ENCODE measurements around the gene INSYN2A. TPM values are rescaled to one million over a fixed set of nuclear protein-coding genes. Genes with fewer than 3 reads are reported as not detected.

The INSYN2A gene
- total RNA-seq, 1 donor from 2014 or later: 1.7 TPM

GRCh38 chr10:127198307-127198706, 1.9 kb upstream of the INSYN2A start:
- no peak for DNase-seq
- no peaks in the 10 kb centered on the region for H3K4me1 Mint-ChIP-seq (ENCODE audit: low read depth, unreplicated experiment)
- TF ChIP-seq, protein P1, sequence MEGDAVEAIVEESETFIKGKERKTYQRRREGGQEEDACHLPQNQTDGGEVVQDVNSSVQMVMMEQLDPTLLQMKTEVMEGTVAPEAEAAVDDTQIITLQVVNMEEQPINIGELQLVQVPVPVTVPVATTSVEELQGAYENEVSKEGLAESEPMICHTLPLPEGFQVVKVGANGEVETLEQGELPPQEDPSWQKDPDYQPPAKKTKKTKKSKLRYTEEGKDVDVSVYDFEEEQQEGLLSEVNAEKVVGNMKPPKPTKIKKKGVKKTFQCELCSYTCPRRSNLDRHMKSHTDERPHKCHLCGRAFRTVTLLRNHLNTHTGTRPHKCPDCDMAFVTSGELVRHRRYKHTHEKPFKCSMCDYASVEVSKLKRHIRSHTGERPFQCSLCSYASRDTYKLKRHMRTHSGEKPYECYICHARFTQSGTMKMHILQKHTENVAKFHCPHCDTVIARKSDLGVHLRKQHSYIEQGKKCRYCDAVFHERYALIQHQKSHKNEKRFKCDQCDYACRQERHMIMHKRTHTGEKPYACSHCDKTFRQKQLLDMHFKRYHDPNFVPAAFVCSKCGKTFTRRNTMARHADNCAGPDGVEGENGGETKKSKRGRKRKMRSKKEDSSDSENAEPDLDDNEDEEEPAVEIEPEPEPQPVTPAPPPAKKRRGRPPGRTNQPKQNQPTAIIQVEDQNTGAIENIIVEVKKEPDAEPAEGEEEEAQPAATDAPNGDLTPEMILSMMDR (IDR thresholded peaks at IDR 0.05; ENCODE audit: partially characterized antibody, unreplicated experiment): no peak
- no peaks in the 10 kb centered on the region for H3K36me3 Mint-ChIP-seq (ENCODE audit: unreplicated experiment)
- peaks cover 4% of the 10 kb centered on the region for H3K27me3 Mint-ChIP-seq (ENCODE audit: unreplicated experiment)
- no peak overlapping the region for H3K4me3 Mint-ChIP-seq (ENCODE audit: unreplicated experiment)
- H3K9me3 Mint-ChIP-seq (ENCODE audit: unreplicated experiment): peaks cover 3% of the 10 kb centered on the region
- H3K27ac Mint-ChIP-seq (ENCODE audit: unreplicated experiment): no peak overlapping the region

GRCh38 chr10:127197154-127197432, 702 bp upstream of the INSYN2A start:
- Mint-ChIP-seq H3K27ac (ENCODE audit: unreplicated experiment) (peak overlapping the region; percentile 72), H3K4me1 (ENCODE audit: low read depth, unreplicated experiment) (no peaks in the 10 kb centered on the region), H3K27me3 (ENCODE audit: unreplicated experiment) (peaks cover 4% of the 10 kb centered on the region), H3K9me3 (ENCODE audit: unreplicated experiment) (peaks cover 3% of the 10 kb centered on the region), H3K4me3 (ENCODE audit: unreplicated experiment) (peak overlapping the region; percentile 87), H3K36me3 (ENCODE audit: unreplicated experiment) (no peaks in the 10 kb centered on the region)
- TF ChIP-seq, protein P1 (IDR thresholded peaks at IDR 0.05; ENCODE audit: partially characterized antibody, unreplicated experiment): no peak
- no peak for DNase-seq

- DNase-seq: peak; percentile 37
- TF ChIP-seq, protein P1 (IDR thresholded peaks at IDR 0.05; ENCODE audit: partially characterized antibody, unreplicated experiment): no peak
- Mint-ChIP-seq H3K27ac (ENCODE audit: unreplicated experiment) (no peak overlapping the region), H3K4me1 (ENCODE audit: low read depth, unreplicated experiment) (no peaks in the 10 kb centered on the region), H3K36me3 (ENCODE audit: unreplicated experiment) (no peaks in the 10 kb centered on the region), H3K27me3 (ENCODE audit: unreplicated experiment) (peaks cover 4% of the 10 kb centered on the region), H3K4me3 (ENCODE audit: unreplicated experiment) (peak overlapping the region; percentile 72), H3K9me3 (ENCODE audit: unreplicated experiment) (peaks cover 3% of the 10 kb centered on the region)
Observed at GRCh38 chr10:127195571-127196281, 665 bp downstream of the INSYN2A start.

- DNase-seq: peak; percentile 42
- peaks cover 3% of the 10 kb centered on the region for H3K9me3 Mint-ChIP-seq (ENCODE audit: unreplicated experiment)
- H3K27me3 Mint-ChIP-seq (ENCODE audit: unreplicated experiment): peaks cover 4% of the 10 kb centered on the region
- H3K36me3 Mint-ChIP-seq (ENCODE audit: unreplicated experiment): no peaks in the 10 kb centered on the region
- TF ChIP-seq, protein P1 (IDR thresholded peaks at IDR 0.05; ENCODE audit: partially characterized antibody, unreplicated experiment): no peak
- peak overlapping the region; percentile 72 for H3K4me3 Mint-ChIP-seq (ENCODE audit: unreplicated experiment)
- no peaks in the 10 kb centered on the region for H3K4me1 Mint-ChIP-seq (ENCODE audit: low read depth, unreplicated experiment)
- no peak overlapping the region for H3K27ac Mint-ChIP-seq (ENCODE audit: unreplicated experiment)
Observed at GRCh38 chr10:127195041-127195506, 1.3 kb downstream of the INSYN2A start.

DNA sequence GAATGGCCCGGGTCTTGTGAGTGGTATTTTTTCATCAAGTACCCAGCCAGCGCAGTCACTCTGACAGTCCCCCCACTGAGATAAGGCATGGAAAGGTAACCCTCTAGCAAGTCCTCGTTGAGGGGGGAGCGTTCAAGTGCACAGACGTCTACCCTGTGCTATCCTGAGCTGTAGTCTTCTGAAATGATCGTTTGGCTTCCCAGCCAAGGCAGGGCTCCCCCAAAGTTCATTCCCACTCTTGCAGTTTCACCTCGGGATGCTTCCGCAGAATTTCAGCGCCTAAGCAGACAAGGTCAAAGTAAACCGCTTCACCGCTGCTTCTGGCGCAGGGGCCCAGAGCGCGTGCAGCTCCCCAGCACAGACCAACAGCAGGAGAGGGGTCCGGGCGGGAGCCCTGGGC, 1.8 kb downstream of the INSYN2A start:
- TF ChIP-seq, protein P1 (IDR thresholded peaks at IDR 0.05; ENCODE audit: partially characterized antibody, unreplicated experiment): no peak
- Mint-ChIP-seq H3K4me3 (ENCODE audit: unreplicated experiment) (peak overlapping the region; percentile 70), H3K4me1 (ENCODE audit: low read depth, unreplicated experiment) (no peaks in the 10 kb centered on the region), H3K27ac (ENCODE audit: unreplicated experiment) (no peak overlapping the region), H3K9me3 (ENCODE audit: unreplicated experiment) (peaks cover 3% of the 10 kb centered on the region), H3K27me3 (ENCODE audit: unreplicated experiment) (peaks cover 4% of the 10 kb centered on the region), H3K36me3 (ENCODE audit: unreplicated experiment) (no peaks in the 10 kb centered on the region)
- no peak for DNase-seq
